WTC11 (cell line): ENCODE results near the gene ASCL2. TPM values are rescaled to one million over a fixed set of nuclear protein-coding genes. Genes with fewer than 3 reads are reported as not detected.

ENCODE experiments used
- ATAC-seq: fragments of 200-7000 bp; cut with Tn5 transposase; 2 replicates; pipeline ENCODE4 v1.10.0; 2021; ENCODE audit warnings: mild to moderate bottlenecking, moderate library complexity
- CTCF ChIA-PET: fragments of 300-600 bp; sonication (Branson Sonifier 250); formaldehyde crosslinking; loops from one replicate; lab custom pipeline; 2021; ENCODE audit warnings: antibody characterized with exemption; lab: Charles Lee
- POLR2A ChIA-PET: fragments of 350-600 bp; sonication (Branson Sonifier 250); formaldehyde crosslinking; loops from one replicate; lab custom pipeline; 2021; ENCODE audit warnings: antibody characterized with exemption; lab: Charles Lee
- DNase-seq: peaks from one replicate; pipeline ENCODE4 v3.0.0; 2021; ENCODE audit warnings: low spot score
- H3K27ac Mint-ChIP-seq: 2 replicates; pipeline ENCODE4 v1.8.0; 2021; ENCODE audit warnings: mixed read lengths
- H3K27me3 Mint-ChIP-seq: 2 replicates; pipeline ENCODE4 v1.8.0; 2021; ENCODE audit warnings: low read depth, mild to moderate bottlenecking, moderate library complexity, mixed read lengths
- H3K36me3 Mint-ChIP-seq: 2 replicates; pipeline ENCODE4 v1.8.0; 2021; ENCODE audit warnings: mixed read lengths
- H3K4me1 Mint-ChIP-seq: 2 replicates; pipeline ENCODE4 v1.8.0; 2022; ENCODE audit warnings: mixed read lengths
- H3K4me3 Mint-ChIP-seq: 2 replicates; pipeline ENCODE4 v1.8.0; 2021; ENCODE audit warnings: mild to moderate bottlenecking, moderate library complexity, mixed read lengths
- H3K9me3 Mint-ChIP-seq: 2 replicates; pipeline ENCODE4 v1.8.0; 2021; ENCODE audit warnings: mixed read lengths
- ATF3 ChIP-seq: sonication (generic); formaldehyde crosslinking; conservative IDR thresholded peaks from 2 replicates; pipeline ENCODE4 v1.8.1; 2022; ENCODE audit warnings: mild to moderate bottlenecking, missing genetic modification reagents
- ATF6 ChIP-seq: sonication (generic); formaldehyde crosslinking; IDR thresholded peaks from 2 replicates; pipeline ENCODE4 v1.8.1; 2023; ENCODE audit warnings: mild to moderate bottlenecking, missing genetic modification reagents
- CREB1 ChIP-seq: sonication (generic); formaldehyde crosslinking; IDR thresholded peaks from 2 replicates; pipeline ENCODE4 v1.8.0; 2023; ENCODE audit warnings: mild to moderate bottlenecking, missing genetic modification reagents
- E2F1 ChIP-seq: sonication (generic); formaldehyde crosslinking; IDR thresholded peaks from 2 replicates; pipeline ENCODE4 v1.8.0; 2022; ENCODE audit warnings: mild to moderate bottlenecking, missing genetic modification reagents
- E2F5 ChIP-seq: sonication (generic); formaldehyde crosslinking; IDR thresholded peaks from 2 replicates; pipeline ENCODE4 v1.8.1; 2022; ENCODE audit warnings: mild to moderate bottlenecking, moderate library complexity, missing genetic modification reagents
- HMGA2 ChIP-seq: fragments of 250-450 bp; sonication (Bioruptor Pico); IDR thresholded peaks from 2 replicates; pipeline ENCODE4 v1.4.0; 2021; ENCODE audit warnings: mild to moderate bottlenecking, moderate library complexity
- JAZF1 ChIP-seq: fragments of 250-450 bp; sonication (Bioruptor Pico); IDR thresholded peaks from 2 replicates; pipeline ENCODE4 v1.9.0; 2021; ENCODE audit warnings: moderate library complexity, mild to moderate bottlenecking, inconsistent platforms
- KAT7 ChIP-seq: sonication (generic); formaldehyde crosslinking; IDR thresholded peaks from 2 replicates; pipeline ENCODE4 v1.8.1; 2023; ENCODE audit warnings: missing genetic modification reagents, mild to moderate bottlenecking, borderline replicate concordance
- MXD4 ChIP-seq: fragments of 250-450 bp; sonication (Bioruptor Pico); IDR thresholded peaks from 2 replicates; pipeline ENCODE4 v1.8.0; 2021; ENCODE audit warnings: mild to moderate bottlenecking, moderate library complexity, borderline replicate concordance
- NFATC4 ChIP-seq: fragments of 250-450 bp; sonication (Bioruptor Pico); IDR thresholded peaks from 2 replicates; pipeline ENCODE4 v1.9.0; 2021; ENCODE audit warnings: mild to moderate bottlenecking
- SMAD4 ChIP-seq: sonication (generic); formaldehyde crosslinking; IDR thresholded peaks from 2 replicates; pipeline ENCODE4 v1.8.0; 2022; ENCODE audit warnings: mild to moderate bottlenecking, missing genetic modification reagents
- TP53 ChIP-seq: sonication (generic); formaldehyde crosslinking; IDR thresholded peaks from 2 replicates; pipeline ENCODE4 v1.8.1; 2023; ENCODE audit warnings: mild to moderate bottlenecking, missing genetic modification reagents
- ZBTB43 ChIP-seq: sonication (generic); formaldehyde crosslinking; IDR thresholded peaks from 2 replicates; pipeline ENCODE4 v1.8.1; 2023; ENCODE audit warnings: mild to moderate bottlenecking, missing genetic modification reagents
- total RNA-seq: library from RNA; stranded (reverse); gene quantifications from 3 replicates; pipeline ENCODE4 v1.2.3, GENCODE V29; 2021
- TF ChIP-seq, protein P1 (sequence below): fragments of 250-450 bp; sonication (Bioruptor Pico); IDR thresholded peaks from 2 replicates; pipeline ENCODE4 v1.9.0; 2021; ENCODE audit warnings: mild to moderate bottlenecking
- TF ChIP-seq, protein P2 (sequence below): sonication (generic); formaldehyde crosslinking; IDR thresholded peaks from 2 replicates; pipeline ENCODE4 v1.8.1; 2022; ENCODE audit warnings: mild to moderate bottlenecking, missing genetic modification reagents, moderate library complexity, borderline replicate concordance
- TF ChIP-seq, protein P3 (sequence below): sonication (generic); formaldehyde crosslinking; IDR thresholded peaks from 2 replicates; pipeline ENCODE4 v1.8.1; 2023; ENCODE audit warnings: mild to moderate bottlenecking, missing genetic modification reagents, moderate library complexity
- TF ChIP-seq, protein P4 (sequence below): sonication (generic); formaldehyde crosslinking; IDR thresholded peaks from 2 replicates; pipeline ENCODE4 v1.8.1; 2022; ENCODE audit warnings: missing genetic modification reagents, borderline replicate concordance
- TF ChIP-seq, protein P5 (sequence below): sonication (generic); formaldehyde crosslinking; IDR thresholded peaks from 2 replicates; pipeline ENCODE4 v1.8.1; 2022; ENCODE audit warnings: low read depth, missing genetic modification reagents, borderline replicate concordance

Gene ASCL2
- total RNA-seq, 1 experiment from 2014 or later, result 0.24 TPM

DNA sequence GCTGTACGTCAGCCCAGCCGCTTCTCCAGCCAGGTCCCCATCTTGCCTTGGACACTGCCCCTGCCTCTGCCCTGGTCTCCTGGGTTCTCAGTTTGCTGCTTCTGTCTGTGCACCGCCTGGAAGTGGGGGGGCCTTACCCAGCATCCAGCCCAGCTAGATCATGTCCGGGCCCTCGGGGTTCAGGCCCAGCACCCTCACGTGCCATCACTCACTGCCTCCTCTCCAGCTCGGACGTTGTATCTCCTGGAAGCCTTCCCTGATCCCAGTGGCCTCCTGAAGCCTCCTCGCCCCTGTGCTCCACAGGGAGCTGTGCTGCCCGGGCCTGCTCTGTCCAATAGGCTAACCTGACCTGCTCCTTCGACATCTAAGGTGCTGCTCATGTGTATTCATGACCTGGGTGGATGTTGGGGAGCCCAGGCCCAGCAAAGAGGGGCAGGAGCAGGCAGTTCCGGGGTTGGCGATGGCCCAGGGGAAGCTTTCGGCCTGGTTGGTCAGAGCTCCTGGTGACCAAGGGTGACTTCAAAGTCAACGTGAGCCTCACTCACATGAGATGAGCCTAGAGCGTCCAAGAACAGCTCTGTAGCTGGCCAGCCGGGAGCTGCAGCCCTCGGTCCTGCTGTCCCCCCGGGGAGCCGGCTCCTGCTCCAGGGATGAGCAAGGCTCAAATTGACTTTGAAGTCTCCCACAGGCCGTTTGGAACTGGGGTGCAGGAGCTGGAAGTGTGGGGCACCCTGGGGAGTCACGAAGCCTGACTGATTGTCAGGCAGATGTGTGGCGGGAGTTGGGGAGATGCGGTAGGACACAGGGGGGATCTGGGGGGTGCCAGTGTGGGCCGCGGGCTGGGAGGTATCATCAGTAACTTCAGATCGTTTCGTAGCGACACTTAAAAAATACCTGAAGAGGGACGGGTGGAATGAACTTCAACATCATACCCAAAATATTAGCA, 5.2 kb upstream of the ASCL2 start (continued):
- TF ChIP-seq, protein P1, sequence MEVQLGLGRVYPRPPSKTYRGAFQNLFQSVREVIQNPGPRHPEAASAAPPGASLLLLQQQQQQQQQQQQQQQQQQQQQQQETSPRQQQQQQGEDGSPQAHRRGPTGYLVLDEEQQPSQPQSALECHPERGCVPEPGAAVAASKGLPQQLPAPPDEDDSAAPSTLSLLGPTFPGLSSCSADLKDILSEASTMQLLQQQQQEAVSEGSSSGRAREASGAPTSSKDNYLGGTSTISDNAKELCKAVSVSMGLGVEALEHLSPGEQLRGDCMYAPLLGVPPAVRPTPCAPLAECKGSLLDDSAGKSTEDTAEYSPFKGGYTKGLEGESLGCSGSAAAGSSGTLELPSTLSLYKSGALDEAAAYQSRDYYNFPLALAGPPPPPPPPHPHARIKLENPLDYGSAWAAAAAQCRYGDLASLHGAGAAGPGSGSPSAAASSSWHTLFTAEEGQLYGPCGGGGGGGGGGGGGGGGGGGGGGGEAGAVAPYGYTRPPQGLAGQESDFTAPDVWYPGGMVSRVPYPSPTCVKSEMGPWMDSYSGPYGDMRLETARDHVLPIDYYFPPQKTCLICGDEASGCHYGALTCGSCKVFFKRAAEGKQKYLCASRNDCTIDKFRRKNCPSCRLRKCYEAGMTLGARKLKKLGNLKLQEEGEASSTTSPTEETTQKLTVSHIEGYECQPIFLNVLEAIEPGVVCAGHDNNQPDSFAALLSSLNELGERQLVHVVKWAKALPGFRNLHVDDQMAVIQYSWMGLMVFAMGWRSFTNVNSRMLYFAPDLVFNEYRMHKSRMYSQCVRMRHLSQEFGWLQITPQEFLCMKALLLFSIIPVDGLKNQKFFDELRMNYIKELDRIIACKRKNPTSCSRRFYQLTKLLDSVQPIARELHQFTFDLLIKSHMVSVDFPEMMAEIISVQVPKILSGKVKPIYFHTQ, result no peak
- TF ChIP-seq TP53, result no peak

DNA sequence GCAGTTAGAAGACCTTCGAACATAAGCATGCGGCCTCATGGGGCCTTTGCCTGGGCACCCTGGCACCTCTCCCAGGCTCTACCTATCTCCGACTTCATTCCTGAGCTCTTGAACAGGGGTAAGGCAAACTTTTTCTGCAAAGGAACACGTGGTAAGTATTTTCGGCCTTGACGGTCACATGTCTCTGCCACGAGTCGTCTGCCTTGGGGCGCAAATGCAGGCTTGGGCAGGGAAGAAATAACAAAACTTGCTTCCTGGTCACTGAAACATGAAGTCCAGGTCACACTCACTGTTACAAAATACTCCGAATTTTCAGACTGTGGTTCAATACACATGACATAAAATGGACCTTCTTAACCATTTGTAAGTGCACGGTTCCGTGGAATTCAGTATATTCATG, 3.4 kb upstream of the ASCL2 start:
- H3K4me3 Mint-ChIP-seq, result no peak overlapping the region
- peaks cover under 1% of the 10 kb centered on the region; the same call in 1 of the 2 replicates for H3K9me3 Mint-ChIP-seq
- no peak overlapping the region for H3K27ac Mint-ChIP-seq
- no peak for ATAC-seq
- peaks cover 19% of the 10 kb centered on the region for H3K4me1 Mint-ChIP-seq
- TF ChIP-seq ZBTB43 (CRISPR knock-in tag) (no peak), KAT7 (CRISPR knock-in tag) (no peak), ATF3 (CRISPR knock-in tag) (no peak), CREB1 (CRISPR knock-in tag) (no peak), SMAD4 (CRISPR knock-in tag) (no peak), NFATC4 (CRISPR knock-in tag) (no peak)
- TF ChIP-seq, protein P2, sequence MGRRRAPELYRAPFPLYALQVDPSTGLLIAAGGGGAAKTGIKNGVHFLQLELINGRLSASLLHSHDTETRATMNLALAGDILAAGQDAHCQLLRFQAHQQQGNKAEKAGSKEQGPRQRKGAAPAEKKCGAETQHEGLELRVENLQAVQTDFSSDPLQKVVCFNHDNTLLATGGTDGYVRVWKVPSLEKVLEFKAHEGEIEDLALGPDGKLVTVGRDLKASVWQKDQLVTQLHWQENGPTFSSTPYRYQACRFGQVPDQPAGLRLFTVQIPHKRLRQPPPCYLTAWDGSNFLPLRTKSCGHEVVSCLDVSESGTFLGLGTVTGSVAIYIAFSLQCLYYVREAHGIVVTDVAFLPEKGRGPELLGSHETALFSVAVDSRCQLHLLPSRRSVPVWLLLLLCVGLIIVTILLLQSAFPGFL (CRISPR knock-in tag), result no peak
- TF ChIP-seq, protein P3, sequence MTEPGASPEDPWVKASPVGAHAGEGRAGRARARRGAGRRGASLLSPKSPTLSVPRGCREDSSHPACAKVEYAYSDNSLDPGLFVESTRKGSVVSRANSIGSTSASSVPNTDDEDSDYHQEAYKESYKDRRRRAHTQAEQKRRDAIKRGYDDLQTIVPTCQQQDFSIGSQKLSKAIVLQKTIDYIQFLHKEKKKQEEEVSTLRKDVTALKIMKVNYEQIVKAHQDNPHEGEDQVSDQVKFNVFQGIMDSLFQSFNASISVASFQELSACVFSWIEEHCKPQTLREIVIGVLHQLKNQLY (CRISPR knock-in tag), result no peak
- TF ChIP-seq, protein P4, sequence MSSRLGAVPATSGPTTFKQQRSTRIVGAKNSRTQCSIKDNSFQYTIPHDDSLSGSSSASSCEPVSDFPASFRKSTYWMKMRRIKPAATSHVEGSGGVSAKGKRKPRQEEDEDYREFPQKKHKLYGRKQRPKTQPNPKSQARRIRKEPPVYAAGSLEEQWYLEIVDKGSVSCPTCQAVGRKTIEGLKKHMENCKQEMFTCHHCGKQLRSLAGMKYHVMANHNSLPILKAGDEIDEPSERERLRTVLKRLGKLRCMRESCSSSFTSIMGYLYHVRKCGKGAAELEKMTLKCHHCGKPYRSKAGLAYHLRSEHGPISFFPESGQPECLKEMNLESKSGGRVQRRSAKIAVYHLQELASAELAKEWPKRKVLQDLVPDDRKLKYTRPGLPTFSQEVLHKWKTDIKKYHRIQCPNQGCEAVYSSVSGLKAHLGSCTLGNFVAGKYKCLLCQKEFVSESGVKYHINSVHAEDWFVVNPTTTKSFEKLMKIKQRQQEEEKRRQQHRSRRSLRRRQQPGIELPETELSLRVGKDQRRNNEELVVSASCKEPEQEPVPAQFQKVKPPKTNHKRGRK (CRISPR knock-in tag), result no peak
- TF ChIP-seq, all 79 proteins: peak for 0
- peaks cover 70% of the 10 kb centered on the region for H3K27me3 Mint-ChIP-seq
- ChIA-PET CTCF (no interaction called here), POLR2A (no interaction called here)
- no peaks in the 10 kb centered on the region for H3K36me3 Mint-ChIP-seq
- no peak for DNase-seq

DNA sequence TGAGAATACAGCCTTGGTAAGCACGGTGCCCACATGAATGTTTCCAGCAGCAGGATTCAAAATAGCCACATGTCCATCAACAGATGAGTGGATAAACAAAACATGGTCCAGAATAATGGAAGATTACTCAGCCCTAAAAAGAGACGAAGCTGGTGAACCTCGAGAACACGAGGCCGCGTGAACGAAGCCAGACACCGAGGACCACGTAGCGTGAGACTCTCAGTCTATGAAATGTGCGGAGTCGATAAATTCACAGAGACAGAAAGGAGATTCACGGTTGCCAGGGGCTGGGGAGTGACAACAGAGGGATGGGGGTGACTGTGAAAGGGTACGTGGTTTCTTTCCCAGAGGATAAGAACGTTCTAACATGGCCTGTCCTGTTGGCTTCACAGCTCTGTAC, 2.9 kb upstream of the ASCL2 start:
- Mint-ChIP-seq H3K4me3 (no peak overlapping the region), H3K9me3 (no peaks in the 10 kb centered on the region), H3K27ac (no peak overlapping the region), H3K27me3 (peaks cover 75% of the 10 kb centered on the region), H3K4me1 (peaks cover 23% of the 10 kb centered on the region), H3K36me3 (no peaks in the 10 kb centered on the region)
- ChIA-PET POLR2A (no interaction called here), CTCF (no interaction called here)
- DNase-seq (no peak), ATAC-seq (no peak)
- TF ChIP-seq E2F5 (CRISPR knock-in tag) (no peak), JAZF1 (CRISPR knock-in tag) (no peak), E2F1 (no peak), HMGA2 (CRISPR knock-in tag) (no peak), ATF6 (CRISPR knock-in tag) (no peak), MXD4 (CRISPR knock-in tag) (no peak)
- TF ChIP-seq, protein P5, sequence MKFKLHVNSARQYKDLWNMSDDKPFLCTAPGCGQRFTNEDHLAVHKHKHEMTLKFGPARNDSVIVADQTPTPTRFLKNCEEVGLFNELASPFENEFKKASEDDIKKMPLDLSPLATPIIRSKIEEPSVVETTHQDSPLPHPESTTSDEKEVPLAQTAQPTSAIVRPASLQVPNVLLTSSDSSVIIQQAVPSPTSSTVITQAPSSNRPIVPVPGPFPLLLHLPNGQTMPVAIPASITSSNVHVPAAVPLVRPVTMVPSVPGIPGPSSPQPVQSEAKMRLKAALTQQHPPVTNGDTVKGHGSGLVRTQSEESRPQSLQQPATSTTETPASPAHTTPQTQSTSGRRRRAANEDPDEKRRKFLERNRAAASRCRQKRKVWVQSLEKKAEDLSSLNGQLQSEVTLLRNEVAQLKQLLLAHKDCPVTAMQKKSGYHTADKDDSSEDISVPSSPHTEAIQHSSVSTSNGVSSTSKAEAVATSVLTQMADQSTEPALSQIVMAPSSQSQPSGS (CRISPR knock-in tag), result no peak
